PFSK-1 (cell line): ENCODE measurements around the gene AP2B1.

ENCODE experiments used
- FOXP2 ChIP-seq: optimal IDR thresholded peaks from 2 replicates; pipeline ENCODE3; 2011; ENCODE audit warnings: borderline replicate concordance, control low read depth, inconsistent platforms; ENCODE audit not compliant: insufficient read depth; ENCODE audit errors: extremely low read length, extremely low read depth
- POLR2AphosphoS5 ChIP-seq: IDR thresholded peaks from 2 replicates; pipeline ENCODE4 v1.6.1; 2012; ENCODE audit warnings: low read depth, mild to moderate bottlenecking, control low read depth, low read length, moderate library complexity
- SIN3A ChIP-seq: IDR thresholded peaks from 2 replicates; pipeline ENCODE4 v1.6.1; 2012; ENCODE audit warnings: mild to moderate bottlenecking, low read length, moderate library complexity, borderline replicate concordance; ENCODE audit not compliant: insufficient read depth
- TAF1 ChIP-seq: IDR thresholded peaks from 2 replicates; pipeline ENCODE4 v1.6.1; 2012; ENCODE audit warnings: low read length, control low read depth, borderline replicate concordance; ENCODE audit not compliant: insufficient read depth
- TF ChIP-seq, protein P1 (sequence below), 2 experiments: IDR thresholded peaks; 2 replicates each; pipeline versions ENCODE4 v1.6.1 to v1.8.0; 2011 to 2012; ENCODE audit warnings: low read depth in 2 of 2, low read length in 2 of 2, control low read depth in 1 of 2, inconsistent platforms in 1 of 2, mild to moderate bottlenecking in 1 of 2, moderate library complexity in 1 of 2; ENCODE audit not compliant: insufficient read depth in 1 of 2

AP2B1 gene

DNA sequence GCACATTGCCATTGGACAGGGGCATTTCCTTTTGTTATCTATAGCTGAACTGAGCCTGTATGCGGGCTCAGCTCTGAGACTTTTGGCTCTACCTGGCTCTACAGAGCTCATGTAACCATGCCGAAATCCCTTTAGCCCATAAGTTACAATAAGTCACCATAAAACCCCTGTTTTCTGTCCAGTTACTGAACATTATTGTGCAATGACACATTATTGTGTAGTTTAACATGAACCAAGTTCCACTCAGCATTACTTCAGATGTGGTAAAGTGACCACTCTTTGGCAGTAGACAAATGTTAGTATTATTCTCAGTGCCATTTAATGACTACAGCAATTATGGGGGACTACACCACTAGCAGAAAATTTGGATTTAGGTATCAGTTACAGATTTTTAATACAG, 78.9 kb downstream of the AP2B1 start:
- TF ChIP-seq, protein P1, sequence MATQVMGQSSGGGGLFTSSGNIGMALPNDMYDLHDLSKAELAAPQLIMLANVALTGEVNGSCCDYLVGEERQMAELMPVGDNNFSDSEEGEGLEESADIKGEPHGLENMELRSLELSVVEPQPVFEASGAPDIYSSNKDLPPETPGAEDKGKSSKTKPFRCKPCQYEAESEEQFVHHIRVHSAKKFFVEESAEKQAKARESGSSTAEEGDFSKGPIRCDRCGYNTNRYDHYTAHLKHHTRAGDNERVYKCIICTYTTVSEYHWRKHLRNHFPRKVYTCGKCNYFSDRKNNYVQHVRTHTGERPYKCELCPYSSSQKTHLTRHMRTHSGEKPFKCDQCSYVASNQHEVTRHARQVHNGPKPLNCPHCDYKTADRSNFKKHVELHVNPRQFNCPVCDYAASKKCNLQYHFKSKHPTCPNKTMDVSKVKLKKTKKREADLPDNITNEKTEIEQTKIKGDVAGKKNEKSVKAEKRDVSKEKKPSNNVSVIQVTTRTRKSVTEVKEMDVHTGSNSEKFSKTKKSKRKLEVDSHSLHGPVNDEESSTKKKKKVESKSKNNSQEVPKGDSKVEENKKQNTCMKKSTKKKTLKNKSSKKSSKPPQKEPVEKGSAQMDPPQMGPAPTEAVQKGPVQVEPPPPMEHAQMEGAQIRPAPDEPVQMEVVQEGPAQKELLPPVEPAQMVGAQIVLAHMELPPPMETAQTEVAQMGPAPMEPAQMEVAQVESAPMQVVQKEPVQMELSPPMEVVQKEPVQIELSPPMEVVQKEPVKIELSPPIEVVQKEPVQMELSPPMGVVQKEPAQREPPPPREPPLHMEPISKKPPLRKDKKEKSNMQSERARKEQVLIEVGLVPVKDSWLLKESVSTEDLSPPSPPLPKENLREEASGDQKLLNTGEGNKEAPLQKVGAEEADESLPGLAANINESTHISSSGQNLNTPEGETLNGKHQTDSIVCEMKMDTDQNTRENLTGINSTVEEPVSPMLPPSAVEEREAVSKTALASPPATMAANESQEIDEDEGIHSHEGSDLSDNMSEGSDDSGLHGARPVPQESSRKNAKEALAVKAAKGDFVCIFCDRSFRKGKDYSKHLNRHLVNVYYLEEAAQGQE (IDR thresholded peaks at IDR 0.05; ENCODE audit: insufficient read depth in 1 of 2, low read depth in 2 of 2, low read length in 2 of 2) = no peak
- TF ChIP-seq POLR2AphosphoS5 = no peak
- no peak for TF ChIP-seq TAF1
- no peak for TF ChIP-seq FOXP2
- TF ChIP-seq SIN3A = no peak

DNA sequence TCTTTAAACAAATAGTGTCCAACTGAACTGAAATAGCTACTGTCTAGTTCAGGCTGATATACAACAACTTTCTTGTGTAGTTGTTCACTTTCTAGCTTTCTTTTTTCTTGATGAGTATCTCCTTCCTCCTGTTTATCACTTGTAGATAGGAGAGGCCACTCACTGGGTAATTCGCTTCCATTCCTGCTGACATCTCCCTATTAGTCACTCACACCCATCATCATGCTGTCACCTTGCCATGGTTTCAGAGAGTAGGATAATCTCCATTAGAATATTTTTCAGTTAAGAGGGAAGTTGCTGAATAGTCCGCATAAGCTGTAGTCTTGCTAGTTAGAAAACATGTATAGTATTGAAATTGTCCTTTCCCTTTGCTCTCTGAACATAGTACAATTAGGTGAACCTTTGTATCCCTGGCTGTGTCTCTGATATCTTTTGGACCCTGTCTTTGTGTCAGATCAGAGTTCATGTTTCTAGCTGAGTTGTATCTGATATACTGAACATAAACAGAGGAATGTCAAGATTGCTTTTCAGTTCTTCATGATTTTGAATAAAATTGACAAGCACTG, 79.9 kb downstream of the AP2B1 start:
- no peak for TF ChIP-seq FOXP2
- no peak for TF ChIP-seq SIN3A
- TF ChIP-seq, protein P1 (IDR thresholded peaks at IDR 0.05; ENCODE audit: insufficient read depth in 1 of 2, low read depth in 2 of 2, low read length in 2 of 2) = no peak
- TF ChIP-seq TAF1 = no peak
- TF ChIP-seq POLR2AphosphoS5 = no peak

- no peak for TF ChIP-seq TAF1
- no peak for TF ChIP-seq SIN3A
- TF ChIP-seq, protein P1 (IDR thresholded peaks at IDR 0.05; ENCODE audit: insufficient read depth in 1 of 2, low read depth in 2 of 2, low read length in 2 of 2) = no peak
- no peak for TF ChIP-seq POLR2AphosphoS5
- TF ChIP-seq FOXP2 = no peak
Observed at GRCh38 chr17:35668802-35669201, 81.7 kb downstream of the AP2B1 start.

DNA sequence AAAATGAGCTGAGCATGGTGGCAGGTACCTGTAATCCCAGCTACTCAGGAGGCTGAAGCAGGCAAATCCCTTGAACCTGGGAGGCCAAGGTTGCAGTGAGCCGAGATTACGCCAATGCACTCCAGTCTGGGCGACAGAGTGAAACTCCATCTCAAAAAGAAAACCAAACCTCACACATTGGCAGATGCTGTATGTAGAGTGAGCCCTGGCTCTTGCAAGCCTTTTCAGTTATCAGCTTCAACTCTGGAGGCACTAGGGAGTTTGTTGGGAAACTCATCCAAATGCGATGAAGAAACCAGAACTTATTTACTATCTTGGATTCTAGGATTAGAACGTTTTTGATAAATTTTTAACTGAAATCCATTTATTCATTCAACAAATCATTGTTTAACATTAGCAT, 87.4 kb downstream of the AP2B1 start:
- TF ChIP-seq FOXP2 = no peak
- TF ChIP-seq, protein P1 (IDR thresholded peaks at IDR 0.05; ENCODE audit: insufficient read depth in 1 of 2, low read depth in 2 of 2, low read length in 2 of 2) = no peak
- no peak for TF ChIP-seq SIN3A
- TF ChIP-seq POLR2AphosphoS5 = no peak
- no peak for TF ChIP-seq TAF1

DNA sequence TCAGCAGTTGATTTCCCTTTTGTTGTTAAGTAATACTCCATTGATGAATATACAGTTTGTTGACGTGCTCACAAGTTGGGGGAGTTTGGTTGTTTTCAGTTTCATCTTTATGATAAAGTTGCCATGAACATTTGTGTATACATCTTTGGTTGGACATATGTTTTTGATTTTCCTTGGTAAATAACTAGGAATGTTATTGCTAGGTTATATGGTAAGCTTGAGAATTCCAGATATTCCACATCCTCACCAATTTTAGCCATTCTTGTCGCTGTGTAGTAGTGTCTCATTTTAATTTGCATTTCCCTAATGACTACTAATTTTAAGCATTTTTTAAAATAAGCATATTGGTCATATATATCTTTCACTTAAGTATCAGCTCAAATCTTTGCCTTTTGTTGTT, 89.3 kb downstream of the AP2B1 start:
- TF ChIP-seq FOXP2 (no peak), SIN3A (no peak), TAF1 (no peak), POLR2AphosphoS5 (no peak)
- TF ChIP-seq, protein P1 (IDR thresholded peaks at IDR 0.05; ENCODE audit: insufficient read depth in 1 of 2, low read depth in 2 of 2, low read length in 2 of 2) = no peak
